Measurements from ENCODE around the gene ZNF565.

ZNF565 gene

GRCh38 chr19:36214386-36215275, at the start of gene ZNF565, which contains the start of gene ZNF146:
Gene ZNF565 (minus strand): TSS chr19:36214665. CDS start chr19:36201985, 12,680 bp downstream.
Gene ZNF146 (plus strand): TSS chr19:36215106. CDS start chr19:36236441, 21,335 bp downstream.
- H3K4me3 ChIP-seq (ENCODE audit: low read depth, low read length): peak within 1 kb of the TSS; percentile 99
- no peak for TF ChIP-seq CTCF (conservative IDR thresholded peaks at IDR 0.05; ENCODE audit: low read depth, low read length)
- DNase-seq (ENCODE audit: low read depth): peak; percentile 99

- DNase-seq (ENCODE audit: low read depth): no peak
- H3K4me3 ChIP-seq (ENCODE audit: low read depth, low read length): no peak overlapping the region
- TF ChIP-seq CTCF (conservative IDR thresholded peaks at IDR 0.05; ENCODE audit: low read depth, low read length): no peak
Observed at GRCh38 chr19:36259211-36259610, 44.7 kb upstream of the ZNF565 start.

GRCh38 chr19:36258028-36258875, 43.8 kb upstream of the ZNF565 start:
- TF ChIP-seq CTCF (conservative IDR thresholded peaks at IDR 0.05; ENCODE audit: low read depth, low read length): no peak
- no peak for DNase-seq (ENCODE audit: low read depth)
- no peak overlapping the region for H3K4me3 ChIP-seq (ENCODE audit: low read depth, low read length)

GRCh38 chr19:36257520-36257876, 43.0 kb upstream of the ZNF565 start:
- no peak for DNase-seq (ENCODE audit: low read depth)
- TF ChIP-seq CTCF (conservative IDR thresholded peaks at IDR 0.05; ENCODE audit: low read depth, low read length): no peak
- peak overlapping the region; percentile 48 for H3K4me3 ChIP-seq (ENCODE audit: low read depth, low read length)

GRCh38 chr19:36256853-36257519, 42.5 kb upstream of the ZNF565 start:
- no peak for TF ChIP-seq CTCF (conservative IDR thresholded peaks at IDR 0.05; ENCODE audit: low read depth, low read length)
- no peak for DNase-seq (ENCODE audit: low read depth)
- H3K4me3 ChIP-seq (ENCODE audit: low read depth, low read length): peak overlapping the region; percentile 48

GRCh38 chr19:36256064-36256463, 41.6 kb upstream of the ZNF565 start:
- TF ChIP-seq CTCF (conservative IDR thresholded peaks at IDR 0.05; ENCODE audit: low read depth, low read length): no peak
- H3K4me3 ChIP-seq (ENCODE audit: low read depth, low read length): no peak overlapping the region
- DNase-seq (ENCODE audit: low read depth): no peak

Data from choroid plexus epithelial cell (primary cell).